ENCODE data around the gene MYBPC3. TPM values are rescaled to one million over a fixed set of nuclear protein-coding genes. Genes with fewer than 3 reads are reported as not detected.

Gene MYBPC3
- polyA plus RNA-seq, 4 donors = 0.04 to 0.13 (median 0.11) TPM

Other genes with a start within 250 kb of the MYBPC3 start
- gene ARFGAP2, start 175.8 kb downstream of the MYBPC3 start, polyA plus RNA-seq (ENCODE audit: insufficient read length in 4 of 4) = 10 to 100 TPM; 78.0 to 79.7 (median 79.1) TPM
- gene PACSIN3, start 166.3 kb downstream of the MYBPC3 start, polyA plus RNA-seq (ENCODE audit: insufficient read length in 4 of 4) = 10 to 100 TPM; 28.1 to 42.0 (median 31.3) TPM
- gene DDB2, start 137.7 kb downstream of the MYBPC3 start, polyA plus RNA-seq (ENCODE audit: insufficient read length in 4 of 4) = 10 to 100 TPM; 19.6 to 21.9 (median 21.5) TPM
- gene ACP2, start 103.9 kb downstream of the MYBPC3 start, polyA plus RNA-seq (ENCODE audit: insufficient read length in 4 of 4) = 10 to 100 TPM; 50.8 to 61.4 (median 56.5) TPM
- gene NR1H3, start 94.7 kb downstream of the MYBPC3 start, polyA plus RNA-seq (ENCODE audit: insufficient read length in 4 of 4) = 10 to 100 TPM; 41.2 to 42.0 (median 41.8) TPM
- gene MADD, start 82.6 kb downstream of the MYBPC3 start, polyA plus RNA-seq (ENCODE audit: insufficient read length in 4 of 4) = 10 to 100 TPM; 34.5 to 51.2 (median 39.9) TPM
- 1 to 10 TPM; 2.7 to 3.7 (median 3.4) TPM for gene SPI1, start 25.8 kb upstream of the MYBPC3 start, polyA plus RNA-seq (ENCODE audit: insufficient read length in 4 of 4)
- 10 to 100 TPM; 47.0 to 73.0 (median 53.9) TPM for gene SLC39A13, start 55.9 kb upstream of the MYBPC3 start, polyA plus RNA-seq (ENCODE audit: insufficient read length in 4 of 4)
- 100 to 1,000 TPM; 146 to 162 (median 150) TPM for gene PSMC3, start 73.7 kb upstream of the MYBPC3 start, polyA plus RNA-seq (ENCODE audit: insufficient read length in 4 of 4)
- gene RAPSN, start 96.4 kb upstream of the MYBPC3 start, polyA plus RNA-seq (ENCODE audit: insufficient read length in 4 of 4) = under 1 TPM; 0.14 to 0.31 (median 0.21) TPM
- gene CELF1, start 200.4 kb upstream of the MYBPC3 start, polyA plus RNA-seq (ENCODE audit: insufficient read length in 4 of 4) = 100 to 1,000 TPM in 2 of 4 donors, 10 to 100 TPM in 2; 88.1 to 109 (median 104) TPM
- 10 to 100 TPM; 50.1 to 59.8 (median 57.8) TPM for gene PTPMT1, start 212.9 kb upstream of the MYBPC3 start, polyA plus RNA-seq (ENCODE audit: insufficient read length in 4 of 4)
- gene KBTBD4, start 226.3 kb upstream of the MYBPC3 start, polyA plus RNA-seq (ENCODE audit: insufficient read length in 4 of 4) = 10 to 100 TPM; 26.1 to 27.5 (median 26.5) TPM
- 100 to 1,000 TPM; 146 to 149 (median 148) TPM for gene NDUFS3, start 226.4 kb upstream of the MYBPC3 start, polyA plus RNA-seq (ENCODE audit: insufficient read length in 4 of 4)
- under 1 TPM; 0.19 to 0.40 (median 0.26) TPM for gene FAM180B, start 234.0 kb upstream of the MYBPC3 start, polyA plus RNA-seq (ENCODE audit: insufficient read length in 4 of 4)
- gene C1QTNF4, start 241.7 kb upstream of the MYBPC3 start, polyA plus RNA-seq (ENCODE audit: insufficient read length in 4 of 4) = 10 to 100 TPM in 1 of 4 donors, 1 to 10 TPM in 3; 5.4 to 12.0 (median 6.1) TPM

All from right renal pelvis (tissue), 4 donors.